ENCODE measurements around the gene SFRP5.

The SFRP5 gene

DNA sequence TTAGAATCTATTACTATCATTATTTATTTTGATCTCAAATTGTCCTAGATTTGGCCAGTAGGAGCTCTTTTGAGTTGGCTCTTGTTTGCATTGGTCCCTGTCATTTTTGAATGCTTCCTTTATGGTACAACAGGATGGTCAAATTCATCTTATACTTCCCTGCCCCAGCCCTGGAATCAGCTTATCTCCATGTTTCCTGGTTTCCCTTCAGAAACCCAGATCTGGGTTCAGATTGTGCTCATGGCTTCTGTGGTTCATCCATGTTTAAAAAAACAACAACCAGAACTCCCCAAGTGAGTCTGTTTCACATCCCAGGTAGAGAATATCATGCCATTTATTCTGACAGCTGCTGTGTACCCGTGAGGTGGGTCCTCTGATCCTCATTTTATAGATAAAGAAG lies 24.2 kb downstream of the SFRP5 start:
- H3K4me3 ChIP-seq (ENCODE audit: low read depth, low read length): no peak overlapping the region
- DNase-seq (ENCODE audit: low read depth): no peak
- TF ChIP-seq, protein P1, sequence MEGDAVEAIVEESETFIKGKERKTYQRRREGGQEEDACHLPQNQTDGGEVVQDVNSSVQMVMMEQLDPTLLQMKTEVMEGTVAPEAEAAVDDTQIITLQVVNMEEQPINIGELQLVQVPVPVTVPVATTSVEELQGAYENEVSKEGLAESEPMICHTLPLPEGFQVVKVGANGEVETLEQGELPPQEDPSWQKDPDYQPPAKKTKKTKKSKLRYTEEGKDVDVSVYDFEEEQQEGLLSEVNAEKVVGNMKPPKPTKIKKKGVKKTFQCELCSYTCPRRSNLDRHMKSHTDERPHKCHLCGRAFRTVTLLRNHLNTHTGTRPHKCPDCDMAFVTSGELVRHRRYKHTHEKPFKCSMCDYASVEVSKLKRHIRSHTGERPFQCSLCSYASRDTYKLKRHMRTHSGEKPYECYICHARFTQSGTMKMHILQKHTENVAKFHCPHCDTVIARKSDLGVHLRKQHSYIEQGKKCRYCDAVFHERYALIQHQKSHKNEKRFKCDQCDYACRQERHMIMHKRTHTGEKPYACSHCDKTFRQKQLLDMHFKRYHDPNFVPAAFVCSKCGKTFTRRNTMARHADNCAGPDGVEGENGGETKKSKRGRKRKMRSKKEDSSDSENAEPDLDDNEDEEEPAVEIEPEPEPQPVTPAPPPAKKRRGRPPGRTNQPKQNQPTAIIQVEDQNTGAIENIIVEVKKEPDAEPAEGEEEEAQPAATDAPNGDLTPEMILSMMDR (IDR thresholded peaks at IDR 0.05; ENCODE audit: low read depth, low read length, missing control alignments): no peak

DNA sequence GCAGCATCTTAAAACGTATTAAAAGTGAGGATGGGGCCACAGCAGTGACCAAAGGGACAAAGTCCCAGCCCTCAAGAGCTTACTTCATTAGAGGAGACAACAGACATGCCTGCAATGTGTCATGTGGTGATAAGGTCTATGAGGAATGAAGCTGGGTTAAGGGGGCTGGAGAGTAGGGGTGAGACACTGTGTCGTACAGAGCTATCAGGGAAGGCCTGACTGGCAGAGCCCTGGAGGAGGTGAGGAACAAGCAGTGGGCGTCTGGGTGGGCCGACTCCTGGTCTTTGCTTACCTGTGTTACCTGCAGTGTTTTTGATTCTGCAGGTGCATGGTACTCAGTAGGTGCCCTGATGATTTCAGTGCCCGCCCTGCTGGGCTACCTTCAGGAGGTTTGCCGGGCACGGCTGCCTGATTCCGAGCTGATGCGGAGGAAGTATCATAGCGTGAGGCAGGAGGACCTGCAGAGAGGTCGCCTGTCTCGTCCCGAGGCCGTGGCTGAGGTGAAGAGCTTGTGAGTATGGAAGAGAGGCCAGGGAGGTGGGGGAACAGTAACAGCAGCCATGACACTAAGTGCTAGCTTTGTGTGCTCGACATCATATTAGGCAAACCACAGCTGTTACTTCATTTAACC lies 27.3 kb downstream of the SFRP5 start:
- H3K4me3 ChIP-seq (ENCODE audit: low read depth, low read length): no peak overlapping the region
- DNase-seq (ENCODE audit: low read depth): no peak
- TF ChIP-seq, protein P1 (IDR thresholded peaks at IDR 0.05; ENCODE audit: low read depth, low read length, missing control alignments): no peak

DNA sequence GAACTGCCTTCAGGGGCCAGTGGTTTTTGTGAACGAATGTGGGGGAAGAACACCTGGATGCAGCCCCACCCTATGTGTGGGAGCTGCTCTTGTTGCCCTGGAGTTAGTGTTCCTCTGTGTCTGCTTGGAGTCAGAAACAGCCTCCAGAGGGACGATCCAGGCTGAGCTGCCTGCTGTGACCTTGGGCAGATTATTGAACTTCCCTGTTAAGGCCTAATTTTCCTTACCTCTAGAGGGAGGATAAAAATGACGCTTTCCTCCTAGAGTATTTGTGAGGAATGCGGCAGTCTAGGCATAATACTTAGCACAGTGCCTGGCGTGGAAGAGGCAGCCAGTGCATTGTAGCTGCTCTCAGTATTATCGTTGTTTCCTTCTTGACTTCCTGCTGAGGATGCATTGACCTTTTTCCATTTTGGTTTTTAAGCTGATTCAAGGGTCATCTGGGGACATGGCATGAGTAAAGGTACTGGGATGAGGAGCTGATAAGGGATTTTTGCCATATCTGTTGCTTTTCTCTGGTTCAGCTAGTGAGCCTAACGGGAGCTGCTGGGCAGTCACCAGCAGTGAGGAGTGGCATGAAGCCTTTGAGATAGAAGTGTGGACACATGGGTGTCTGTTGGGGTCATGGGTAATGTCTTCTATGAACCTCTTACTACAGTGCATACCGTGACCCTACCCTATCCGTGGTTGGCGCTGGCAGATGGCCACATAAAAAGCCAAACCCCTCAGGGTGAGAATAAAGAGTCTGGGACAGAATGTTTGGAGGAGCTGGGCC lies 28.4 kb downstream of the SFRP5 start:
- TF ChIP-seq, protein P1 (IDR thresholded peaks at IDR 0.05; ENCODE audit: low read depth, low read length, missing control alignments): no peak
- DNase-seq (ENCODE audit: low read depth): no peak
- no peak overlapping the region for H3K4me3 ChIP-seq (ENCODE audit: low read depth, low read length)

DNA sequence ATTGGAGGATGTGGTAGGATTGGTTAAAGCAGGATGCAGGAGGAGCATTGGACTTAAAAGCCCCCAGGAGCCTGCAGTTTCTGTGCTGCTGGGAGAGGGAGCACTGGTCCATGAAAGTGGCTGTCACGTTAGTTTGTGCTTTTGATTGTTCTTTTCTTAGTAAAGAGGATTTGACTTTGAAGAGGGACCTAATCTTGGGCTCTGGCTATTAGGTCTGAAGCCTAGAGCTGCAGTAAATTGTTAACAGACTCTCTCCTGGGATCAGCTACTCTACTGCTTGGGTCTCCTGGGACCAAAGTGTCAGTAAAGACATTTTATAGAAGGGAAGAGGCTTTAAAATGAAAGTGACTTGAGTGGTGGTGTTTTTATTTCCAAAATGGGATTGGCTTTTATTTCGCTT lies 31.2 kb downstream of the SFRP5 start:
- TF ChIP-seq, protein P1 (IDR thresholded peaks at IDR 0.05; ENCODE audit: low read depth, low read length, missing control alignments): no peak
- no peak for DNase-seq (ENCODE audit: low read depth)
- H3K4me3 ChIP-seq (ENCODE audit: low read depth, low read length): no peak overlapping the region

DNA sequence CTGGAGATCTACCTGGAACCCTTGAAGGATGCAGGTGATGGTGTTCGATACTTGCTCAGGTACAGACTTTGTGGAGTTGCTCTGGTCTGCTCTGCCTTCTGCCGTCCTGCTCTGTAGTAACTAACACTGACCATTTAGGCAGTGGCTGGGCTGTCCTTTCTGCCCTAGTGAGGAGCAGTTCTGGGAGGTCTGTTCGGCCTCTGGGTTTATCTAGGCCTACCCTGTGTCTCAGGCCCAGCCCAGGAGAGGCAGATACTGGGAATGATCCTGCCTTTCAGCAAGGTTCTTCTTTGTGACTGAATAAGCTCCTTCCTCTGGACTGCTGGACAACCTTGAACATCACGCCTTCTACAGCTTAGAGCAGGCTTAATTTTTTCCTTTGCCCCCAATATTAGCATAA lies 33.2 kb downstream of the SFRP5 start:
- no peak for DNase-seq (ENCODE audit: low read depth)
- no peak overlapping the region for H3K4me3 ChIP-seq (ENCODE audit: low read depth, low read length)
- TF ChIP-seq, protein P1 (IDR thresholded peaks at IDR 0.05; ENCODE audit: low read depth, low read length, missing control alignments): no peak

DNA sequence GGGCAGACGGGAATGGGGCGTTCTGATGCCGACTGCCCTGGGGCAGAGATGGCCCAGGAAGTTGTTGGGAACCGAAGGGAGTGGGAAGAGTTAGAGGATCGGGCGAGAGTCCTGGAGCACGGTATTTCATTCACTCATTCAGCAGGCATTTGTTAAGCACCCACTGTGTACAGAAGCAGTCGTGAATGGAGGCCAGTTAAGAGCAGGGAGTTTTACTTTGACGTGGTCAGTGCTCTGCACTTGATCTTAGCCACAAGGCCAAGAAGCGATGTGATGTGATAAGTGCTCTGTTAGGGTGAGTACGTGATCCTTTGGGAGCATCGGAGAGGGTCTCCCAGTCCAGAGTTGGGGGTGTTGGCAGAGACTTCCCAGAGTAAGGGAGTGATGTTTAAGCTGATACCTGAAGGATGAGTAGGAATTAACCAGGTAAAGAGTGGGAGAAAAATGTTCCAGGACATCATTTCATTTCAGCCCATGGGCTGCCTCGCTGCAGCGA lies 34.0 kb downstream of the SFRP5 start:
- TF ChIP-seq, protein P1 (IDR thresholded peaks at IDR 0.05; ENCODE audit: low read depth, low read length, missing control alignments): no peak
- no peak for DNase-seq (ENCODE audit: low read depth)
- H3K4me3 ChIP-seq (ENCODE audit: low read depth, low read length): peak overlapping the region; percentile 97
